Fibroblast of peridontal ligament (primary cell): Measurements from ENCODE around the gene TRIO.

Source experiments
- DNase-seq: peaks from one replicate; pipeline ENCODE4 v3.0.0-alpha.2; 2010; ENCODE audit errors: extremely low read depth

Gene TRIO

GRCh38 chr5:14355391-14355790, 212.2 kb downstream of the TRIO start:
- DNase-seq = peak; percentile 30

- DNase-seq = no peak
These were observed 213.2 kb downstream of the TRIO start for GRCh38 chr5:14356305-14356704.

GRCh38 chr5:14357441-14357840, 214.3 kb downstream of the TRIO start:
- DNase-seq = no peak

- no peak for DNase-seq
These were observed 214.7 kb downstream of the TRIO start for GRCh38 chr5:14357851-14358250.

- no peak for DNase-seq
These were observed 215.4 kb downstream of the TRIO start for GRCh38 chr5:14358536-14358935.

GRCh38 chr5:14359069-14360043, 216.2 kb downstream of the TRIO start:
- no peak for DNase-seq

- no peak for DNase-seq
These were observed 219.3 kb downstream of the TRIO start for GRCh38 chr5:14362491-14362890.

GRCh38 chr5:14364096-14364495, 221.0 kb downstream of the TRIO start:
- DNase-seq = peak; percentile 39

- DNase-seq = no peak
These were observed 221.7 kb downstream of the TRIO start for GRCh38 chr5:14364576-14365472.

- peak; percentile 36 for DNase-seq
These were observed 222.8 kb downstream of the TRIO start for GRCh38 chr5:14365831-14366430.

GRCh38 chr5:14366763-14367162, 223.6 kb downstream of the TRIO start:
- no peak for DNase-seq

- no peak for DNase-seq
These were observed 224.2 kb downstream of the TRIO start for GRCh38 chr5:14367364-14367763.

GRCh38 chr5:14369780-14370179, 226.6 kb downstream of the TRIO start:
- DNase-seq = no peak

- DNase-seq = no peak
These were observed 227.2 kb downstream of the TRIO start for GRCh38 chr5:14370386-14370785.

GRCh38 chr5:14373685-14374084, 230.5 kb downstream of the TRIO start:
- no peak for DNase-seq

- DNase-seq = no peak
These were observed 231.0 kb downstream of the TRIO start for GRCh38 chr5:14374100-14374499.

- DNase-seq = no peak
These were observed 233.6 kb downstream of the TRIO start for GRCh38 chr5:14376789-14377188.

- no peak for DNase-seq
These were observed 236.8 kb downstream of the TRIO start for GRCh38 chr5:14379739-14380497.

GRCh38 chr5:14380712-14381111, 237.6 kb downstream of the TRIO start:
- no peak for DNase-seq

- DNase-seq = no peak
These were observed 239.5 kb downstream of the TRIO start for GRCh38 chr5:14382640-14383039.

GRCh38 chr5:14383923-14384322, 240.8 kb downstream of the TRIO start:
- DNase-seq = no peak
